NCI-H1930 (cell line): Measurements from ENCODE around the gene ST7.
A peak's percentile ranks its signal among the peaks of the same experiment; 100 is the strongest.

ENCODE experiments used
- DNase-seq, 2 experiments: peaks; one replicate each; lab custom pipeline; 2025; lab: John Stamatoyannopoulos, UW

The ST7 gene

GRCh38 chr7:116978006-116978405 lies 24.7 kb downstream of the ST7 start:
- no peak for DNase-seq

GRCh38 chr7:116979430-116979829 lies 26.1 kb downstream of the ST7 start:
- no peak for DNase-seq

- DNase-seq = no peak
Observed at GRCh38 chr7:116980354-116980753, 27.1 kb downstream of the ST7 start.

GRCh38 chr7:116981939-116982338 lies 28.6 kb downstream of the ST7 start:
- no peak for DNase-seq

GRCh38 chr7:116984511-116984910 lies 31.2 kb downstream of the ST7 start:
- DNase-seq = no peak

GRCh38 chr7:116984917-116985316 lies 31.6 kb downstream of the ST7 start:
- peak in 1 of 2 experiments; percentile 4 for DNase-seq

- DNase-seq = no peak
Observed at GRCh38 chr7:116985575-116985974, 32.3 kb downstream of the ST7 start.

- DNase-seq = no peak
Observed at GRCh38 chr7:116986611-116987565, 33.6 kb downstream of the ST7 start.

- DNase-seq = no peak
Observed at GRCh38 chr7:116988363-116988989, 35.2 kb downstream of the ST7 start.

GRCh38 chr7:116990056-116990455 lies 36.8 kb downstream of the ST7 start:
- no peak for DNase-seq

GRCh38 chr7:116991233-116991632 lies 37.9 kb downstream of the ST7 start:
- DNase-seq = no peak

- DNase-seq = no peak
Observed at GRCh38 chr7:116994611-116995010, 41.3 kb downstream of the ST7 start.

GRCh38 chr7:116997972-116998371 lies 44.7 kb downstream of the ST7 start:
- DNase-seq = no peak

GRCh38 chr7:116998567-116999175 lies 45.4 kb downstream of the ST7 start:
- no peak for DNase-seq

GRCh38 chr7:116999311-116999710 lies 46.0 kb downstream of the ST7 start:
- DNase-seq = no peak

- DNase-seq = no peak
Observed at GRCh38 chr7:117001283-117001682, 48.0 kb downstream of the ST7 start.

- no peak for DNase-seq
Observed at GRCh38 chr7:117004899-117005298, 51.6 kb downstream of the ST7 start.

- no peak for DNase-seq
Observed at GRCh38 chr7:117005449-117005848, 52.1 kb downstream of the ST7 start.

GRCh38 chr7:117006907-117007684 lies 53.8 kb downstream of the ST7 start:
- no peak for DNase-seq

GRCh38 chr7:117008118-117008885 lies 55.0 kb downstream of the ST7 start:
- DNase-seq = no peak

GRCh38 chr7:117008886-117009531 lies 55.7 kb downstream of the ST7 start:
- no peak for DNase-seq
